ENCODE results near the gene ITGB1BP1. TPM values are rescaled to one million over a fixed set of nuclear protein-coding genes. Genes with fewer than 3 reads are reported as not detected.

Gene ITGB1BP1
- total and polyA plus RNA-seq, 7 donors, result 47.5 to 138 (median 85.9) TPM

- peak; percentile 48 to 59 (median 53) for ATAC-seq
- peak; percentile 50 to 72 for DNase-seq
- no peaks in the 10 kb centered on the region for H3K27me3 ChIP-seq (ENCODE audit: insufficient read depth in 3 of 3, low read length in 2 of 3)
- H3K4me1 ChIP-seq, result peaks cover 35% of the 10 kb centered on the region
- intact Hi-C loops (cut with DNase I), result loop anchor here (10.0 kb wide), 2 partner anchors 278 to 1022 kb away; partner anchors contain the start of gene ODC1 (in 1 of the 2)
- peaks cover 0 to 15% of the 10 kb centered on the region in 2 donors for H3K36me3 ChIP-seq (ENCODE audit: insufficient read depth in 1 of 2, low read depth in 1 of 2)
- H3K9me3 ChIP-seq, result no peaks in the 10 kb centered on the region
- TF ChIP-seq CTCF (IDR thresholded peaks at IDR 0.05), result no peak
- WGBS, 3 donors, result 2 to 3% (median 3%) methylated on average over 42 of the region's 42 CpGs
- H3K4me3 ChIP-seq, result peak overlapping the region; percentile 89
- peak overlapping the region; percentile 86 for H3K27ac ChIP-seq
Observed at GRCh38 chr2:9422321-9423099, 818 bp downstream of the ITGB1BP1 start.

DNA sequence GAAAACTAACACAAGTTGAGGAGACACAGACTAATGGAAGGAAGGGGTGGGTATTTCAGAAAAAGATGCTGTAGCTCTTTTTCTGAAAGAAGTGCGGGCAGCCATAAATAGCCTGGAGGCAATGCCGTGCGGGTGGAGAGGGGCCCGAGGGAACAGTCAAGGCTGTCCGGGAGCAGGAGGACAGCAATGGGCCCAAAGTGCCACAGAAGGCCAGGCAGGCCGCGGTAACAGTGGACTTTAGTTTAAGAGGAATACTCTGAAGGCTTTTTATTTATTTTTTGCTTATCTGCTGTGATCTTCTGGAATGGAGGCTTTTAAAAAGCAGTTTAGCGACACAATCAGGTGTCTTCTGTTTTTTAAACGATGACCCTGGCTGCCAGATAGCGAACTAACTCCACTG, 2.8 kb downstream of the ITGB1BP1 start:
- ATAC-seq, result no peak
- no peaks in the 10 kb centered on the region for H3K9me3 ChIP-seq
- H3K4me3 ChIP-seq, result no peak overlapping the region
- no peak for TF ChIP-seq CTCF (IDR thresholded peaks at IDR 0.05)
- H3K27ac ChIP-seq, result no peak overlapping the region
- H3K27me3 ChIP-seq (ENCODE audit: insufficient read depth in 3 of 3, low read length in 2 of 3), result no peaks in the 10 kb centered on the region
- peaks cover 0 to 32% of the 10 kb centered on the region in 2 donors for H3K36me3 ChIP-seq (ENCODE audit: insufficient read depth in 1 of 2, low read depth in 1 of 2)
- WGBS, 3 donors, result 81 to 90% (median 85%) methylated on average over 10 of the region's 10 CpGs
- intact Hi-C loops (cut with DNase I), result loop anchor here (10.0 kb wide), 2 partner anchors 276 to 1024 kb away; partner anchors contain the start of gene ODC1 (in 1 of the 2)
- peaks cover 35% of the 10 kb centered on the region for H3K4me1 ChIP-seq
- DNase-seq, result no peak

- Histone ChIP-seq H3K9me3 (no peaks in the 10 kb centered on the region), H3K4me1 (peaks cover 31% of the 10 kb centered on the region), H3K27me3 (ENCODE audit: insufficient read depth in 3 of 3, low read length in 2 of 3) (no peaks in the 10 kb centered on the region), H3K36me3 (ENCODE audit: insufficient read depth in 1 of 2, low read depth in 1 of 2) (peaks cover 0 to 32% of the 10 kb centered on the region in 2 donors), H3K4me3 (no peak overlapping the region), H3K27ac (no peak overlapping the region)
- intact Hi-C loops (cut with DNase I), result no loop called here
- WGBS, 3 donors, result 83 to 88% (median 86%) methylated on average over 3 of the region's 3 CpGs
- no peak for TF ChIP-seq CTCF (IDR thresholded peaks at IDR 0.05)
- DNase-seq (no peak), ATAC-seq (no peak)
Observed at GRCh38 chr2:9419541-9419940, 3.8 kb downstream of the ITGB1BP1 start.

GRCh38 chr2:9418746-9419145, 4.6 kb downstream of the ITGB1BP1 start:
- DNase-seq (no peak), ATAC-seq (no peak)
- Histone ChIP-seq H3K4me3 (no peak overlapping the region), H3K36me3 (ENCODE audit: insufficient read depth in 1 of 2, low read depth in 1 of 2) (peaks cover 0 to 35% of the 10 kb centered on the region in 2 donors), H3K4me1 (peaks cover 25% of the 10 kb centered on the region), H3K9me3 (no peaks in the 10 kb centered on the region), H3K27ac (no peak overlapping the region), H3K27me3 (ENCODE audit: insufficient read depth in 3 of 3, low read length in 2 of 3) (no peaks in the 10 kb centered on the region)
- 90 to 91% (median 91%) methylated on average over 4 of the region's 4 CpGs for WGBS, 3 donors
- intact Hi-C loops (cut with DNase I), result no loop called here
- no peak for TF ChIP-seq CTCF (IDR thresholded peaks at IDR 0.05)

Measured in psoas muscle (tissue), 8 donors.